Umbilical cord (tissue), 2 donors: ENCODE data around the gene BIVM. TPM values are rescaled to one million over a fixed set of nuclear protein-coding genes. Genes with fewer than 3 reads are reported as not detected.

ENCODE experiments used
- DNase-seq: peaks from one replicate; pipeline ENCODE4 v3.0.0-alpha.2; 2015; ENCODE audit warnings: low spot score
- total RNA-seq: library from RNA; depleted of rRNA; stranded (reverse); fragments of >200 nt; gene quantifications from one replicate; pipeline ENCODE4 v1.2.3, GENCODE V29; 2014; ENCODE audit warnings: low replicate concordance; ENCODE audit not compliant: insufficient read depth

BIVM gene
- total RNA-seq, 1 donor from 2014 or later = 30.1 TPM

- DNase-seq = no peak
Measured at GRCh38 chr13:102784483-102784882, 14.4 kb upstream of the BIVM start.

- DNase-seq = no peak
Measured at GRCh38 chr13:102788683-102789082, 10.2 kb upstream of the BIVM start.

GRCh38 chr13:102792396-102792795, 6.5 kb upstream of the BIVM start:
- no peak for DNase-seq

- DNase-seq = no peak
Measured at GRCh38 chr13:102793611-102794355, 5.1 kb upstream of the BIVM start.

- peak; percentile 5 for DNase-seq
Measured at GRCh38 chr13:102799426-102800144, 666 bp downstream of the BIVM start.

GRCh38 chr13:102800145-102801041, 1.5 kb downstream of the BIVM start:
- peak; percentile 87 for DNase-seq

- DNase-seq = no peak
Measured at GRCh38 chr13:102805680-102806079, 6.8 kb downstream of the BIVM start.

- DNase-seq = no peak
Measured at GRCh38 chr13:102807699-102808098, 8.8 kb downstream of the BIVM start.

- no peak for DNase-seq
Measured at GRCh38 chr13:102812611-102813287, 13.8 kb downstream of the BIVM start.

- DNase-seq = no peak
Measured at GRCh38 chr13:102814025-102814607, 15.2 kb downstream of the BIVM start.

- DNase-seq = no peak
Measured at GRCh38 chr13:102814793-102815192, 15.9 kb downstream of the BIVM start.

GRCh38 chr13:102815788-102816187, 16.9 kb downstream of the BIVM start:
- no peak for DNase-seq

- DNase-seq = no peak
Measured at GRCh38 chr13:102816708-102817107, 17.8 kb downstream of the BIVM start.

- no peak for DNase-seq
Measured at GRCh38 chr13:102817241-102817640, 18.3 kb downstream of the BIVM start.

GRCh38 chr13:102817907-102818306, 19.0 kb downstream of the BIVM start:
- DNase-seq = no peak

- DNase-seq = no peak
Measured at GRCh38 chr13:102825400-102825799, 26.5 kb downstream of the BIVM start.

- no peak for DNase-seq
Measured at GRCh38 chr13:102825921-102826706, 27.2 kb downstream of the BIVM start.

- DNase-seq = no peak
Measured at GRCh38 chr13:102830646-102831045, 31.7 kb downstream of the BIVM start.

- no peak for DNase-seq
Measured at GRCh38 chr13:102836471-102836870, 37.6 kb downstream of the BIVM start.

- no peak for DNase-seq
Measured at GRCh38 chr13:102838273-102838672, 39.4 kb downstream of the BIVM start.
